Measurements from ENCODE around the gene FANCL. TPM values are rescaled to one million over a fixed set of nuclear protein-coding genes. Genes with fewer than 3 reads are reported as not detected.
"Not testable (repeated sequence)": the region's sequence is repeated elsewhere in the genome, so short reads cannot be mapped to it uniquely, and the experiment has no call there.

The FANCL gene
- polyA plus RNA-seq, 1 experiment = 18.8 TPM

DNA sequence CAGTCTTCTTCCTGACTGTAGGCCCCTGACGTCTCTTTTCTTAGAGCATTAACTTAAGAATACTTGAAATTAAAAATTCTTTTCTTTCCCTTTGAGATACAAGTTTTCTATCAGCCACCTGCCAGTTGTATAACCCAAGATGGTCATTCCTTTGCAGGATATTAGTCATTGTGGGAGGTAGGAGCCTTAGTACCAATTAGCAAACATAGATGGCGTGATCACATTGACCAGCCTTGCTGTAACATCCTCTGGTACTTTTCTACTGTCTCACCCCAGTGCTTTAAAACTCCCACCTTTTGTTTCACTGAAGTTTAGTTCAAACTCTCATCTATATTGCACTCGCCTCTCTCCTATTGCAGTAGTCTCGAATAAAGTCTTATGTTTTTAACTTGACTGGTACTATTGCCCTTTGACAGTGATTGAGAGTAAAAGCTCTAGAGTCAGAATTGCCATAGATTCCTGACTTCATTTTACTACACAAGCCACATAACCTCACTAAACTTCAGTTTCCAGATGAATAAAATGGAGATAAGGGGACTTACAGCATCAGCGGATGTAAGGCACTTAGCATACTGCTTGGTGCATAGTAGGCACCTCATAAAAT is 120.4 kb downstream of the FANCL start:
- no peak overlapping the region for H3K4me3 ChIP-seq (ENCODE audit: low read depth, low read length)
- CTCF ChIA-PET = interaction anchor here (1.2 kb wide), 1 partner anchor 215 kb away, joined by 4 read pairs; no protein-coding TSS in a partner anchor
- POLR2A ChIA-PET = no interaction called here
- no peak for DNase-seq (ENCODE audit: low read depth, low spot score)
- TF ChIP-seq, protein P1, sequence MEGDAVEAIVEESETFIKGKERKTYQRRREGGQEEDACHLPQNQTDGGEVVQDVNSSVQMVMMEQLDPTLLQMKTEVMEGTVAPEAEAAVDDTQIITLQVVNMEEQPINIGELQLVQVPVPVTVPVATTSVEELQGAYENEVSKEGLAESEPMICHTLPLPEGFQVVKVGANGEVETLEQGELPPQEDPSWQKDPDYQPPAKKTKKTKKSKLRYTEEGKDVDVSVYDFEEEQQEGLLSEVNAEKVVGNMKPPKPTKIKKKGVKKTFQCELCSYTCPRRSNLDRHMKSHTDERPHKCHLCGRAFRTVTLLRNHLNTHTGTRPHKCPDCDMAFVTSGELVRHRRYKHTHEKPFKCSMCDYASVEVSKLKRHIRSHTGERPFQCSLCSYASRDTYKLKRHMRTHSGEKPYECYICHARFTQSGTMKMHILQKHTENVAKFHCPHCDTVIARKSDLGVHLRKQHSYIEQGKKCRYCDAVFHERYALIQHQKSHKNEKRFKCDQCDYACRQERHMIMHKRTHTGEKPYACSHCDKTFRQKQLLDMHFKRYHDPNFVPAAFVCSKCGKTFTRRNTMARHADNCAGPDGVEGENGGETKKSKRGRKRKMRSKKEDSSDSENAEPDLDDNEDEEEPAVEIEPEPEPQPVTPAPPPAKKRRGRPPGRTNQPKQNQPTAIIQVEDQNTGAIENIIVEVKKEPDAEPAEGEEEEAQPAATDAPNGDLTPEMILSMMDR (IDR thresholded peaks at IDR 0.05; ENCODE audit: low read depth, low read length) = no peak
- no peaks in the 10 kb centered on the region for H3K9me3 ChIP-seq (ENCODE audit: control insufficient read depth, insufficient read depth, low read length)
- no peaks in the 10 kb centered on the region for H3K27me3 ChIP-seq (ENCODE audit: control insufficient read depth, insufficient read depth, low read length)
- H3K27ac ChIP-seq (ENCODE audit: low read depth, low read length) = no peak overlapping the region

DNA sequence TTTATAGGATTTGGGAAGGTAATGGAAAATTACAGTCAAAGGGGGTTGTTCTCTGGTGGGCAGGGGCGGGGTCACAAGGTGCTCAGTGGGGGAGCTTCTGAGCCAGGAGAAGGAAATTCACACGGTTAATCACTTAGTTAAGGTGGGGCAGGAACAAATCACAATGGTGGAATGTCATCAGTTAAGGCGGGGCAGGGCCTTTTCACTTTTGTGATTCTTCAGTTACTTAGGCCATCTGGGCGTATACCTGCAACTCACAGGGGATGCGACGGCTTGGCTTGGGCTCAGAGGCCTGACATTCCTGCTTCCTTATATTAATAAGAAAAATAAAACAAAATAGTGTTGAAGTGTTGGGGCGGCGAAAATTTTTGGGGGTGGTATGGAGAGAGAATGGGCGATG is 127.6 kb downstream of the FANCL start:
- CTCF ChIA-PET; H3K27ac ChIP-seq (ENCODE audit: low read depth, low read length); H3K27me3 ChIP-seq (ENCODE audit: control insufficient read depth, insufficient read depth, low read length); POLR2A ChIA-PET; H3K4me3 ChIP-seq (ENCODE audit: low read depth, low read length); H3K9me3 ChIP-seq (ENCODE audit: control insufficient read depth, insufficient read depth, low read length); DNase-seq (ENCODE audit: low read depth, low spot score): not testable (repeated sequence)

DNA sequence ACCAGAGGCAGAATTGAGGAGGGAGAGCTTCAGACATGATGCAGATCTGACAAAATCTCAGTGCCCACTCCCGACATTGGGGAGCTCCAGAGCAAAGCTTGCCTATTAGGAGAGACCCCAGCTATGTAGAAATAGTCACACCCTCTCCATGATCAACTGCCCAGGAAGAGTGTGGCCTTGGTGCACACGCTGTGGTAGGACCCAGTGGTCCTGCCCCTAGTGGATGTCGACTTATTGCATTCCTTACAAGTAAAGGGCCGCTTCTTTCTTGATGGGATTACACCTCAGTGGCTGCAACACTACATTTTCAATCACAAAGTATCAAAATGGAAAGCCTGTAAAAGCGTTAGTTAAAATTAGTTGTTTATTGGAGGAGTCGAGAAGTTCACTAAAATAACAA is 130.4 kb downstream of the FANCL start:
- POLR2A ChIA-PET = no interaction called here
- no peak for DNase-seq (ENCODE audit: low read depth, low spot score)
- Histone ChIP-seq H3K27ac (ENCODE audit: low read depth, low read length) (no peak overlapping the region), H3K9me3 (ENCODE audit: control insufficient read depth, insufficient read depth, low read length) (no peaks in the 10 kb centered on the region), H3K27me3 (ENCODE audit: control insufficient read depth, insufficient read depth, low read length) (no peaks in the 10 kb centered on the region), H3K4me3 (ENCODE audit: low read depth, low read length) (no peak overlapping the region)
- CTCF ChIA-PET = no interaction called here
- TF ChIP-seq, protein P1 (IDR thresholded peaks at IDR 0.05; ENCODE audit: low read depth, low read length) = no peak

DNA sequence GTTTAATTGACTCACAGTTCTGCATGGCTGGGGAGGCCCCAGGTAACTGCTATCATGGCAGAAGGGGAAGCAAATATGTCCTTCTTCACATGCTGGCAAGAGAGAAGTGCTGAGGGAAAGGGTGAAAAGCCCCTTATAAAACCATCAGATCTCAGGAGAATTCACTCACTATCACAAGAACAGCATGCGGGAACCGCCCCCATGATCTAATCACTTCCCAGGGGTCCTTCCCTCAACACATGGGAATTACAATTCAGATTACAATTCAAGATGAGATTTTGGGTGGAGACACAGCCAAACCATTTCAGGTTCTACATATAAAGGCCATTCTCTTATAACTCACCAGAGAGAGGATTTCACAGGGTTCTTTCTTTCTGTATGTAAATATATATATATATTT is 131.6 kb downstream of the FANCL start:
- ChIA-PET CTCF (no interaction called here), POLR2A (no interaction called here)
- TF ChIP-seq, protein P1 (IDR thresholded peaks at IDR 0.05; ENCODE audit: low read depth, low read length) = no peak
- H3K9me3 ChIP-seq (ENCODE audit: control insufficient read depth, insufficient read depth, low read length) = no peaks in the 10 kb centered on the region
- no peak overlapping the region for H3K27ac ChIP-seq (ENCODE audit: low read depth, low read length)
- no peaks in the 10 kb centered on the region for H3K27me3 ChIP-seq (ENCODE audit: control insufficient read depth, insufficient read depth, low read length)
- no peak for DNase-seq (ENCODE audit: low read depth, low spot score)
- no peak overlapping the region for H3K4me3 ChIP-seq (ENCODE audit: low read depth, low read length)

Other genes with a start within 250 kb of the FANCL start
- gene VRK2, start 194.5 kb downstream of the FANCL start, polyA plus RNA-seq (2011; rRNA removed) = 15.0 and 19.4 TPM in 2 replicates